ENCODE measurements around the gene RABGGTA. TPM values are rescaled to one million over a fixed set of nuclear protein-coding genes. Genes with fewer than 3 reads are reported as not detected.

RABGGTA gene
- total RNA-seq, 1 experiment from 2014 or later = 35.3 TPM

DNA sequence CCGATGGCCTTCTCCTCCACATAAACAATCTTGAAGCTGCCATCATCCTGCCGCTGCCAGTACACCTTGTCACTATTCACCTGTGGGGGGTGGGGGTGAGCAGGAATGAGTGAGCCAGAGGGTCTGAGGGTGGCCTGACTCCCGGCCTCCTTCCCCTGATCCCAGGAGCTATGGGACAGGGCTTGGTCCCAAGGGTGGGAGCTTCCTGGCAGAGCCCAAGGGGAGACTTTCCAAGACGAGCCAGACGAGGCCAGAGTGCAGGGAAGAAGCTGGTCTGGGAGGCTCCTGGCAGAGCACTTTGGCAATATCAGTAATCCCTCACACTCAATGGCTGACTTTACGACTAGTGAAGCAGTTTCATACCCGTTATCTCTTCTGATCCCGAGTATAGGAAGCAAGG, 16.0 kb downstream of the RABGGTA start:
- H3K27ac Mint-ChIP-seq (ENCODE audit: unreplicated experiment) = no peak overlapping the region
- no peaks in the 10 kb centered on the region for H3K27me3 Mint-ChIP-seq (ENCODE audit: unreplicated experiment)
- CTCF ChIA-PET = no interaction called here
- H3K9me3 Mint-ChIP-seq (ENCODE audit: low read depth, unreplicated experiment) = no peaks in the 10 kb centered on the region
- TF ChIP-seq, protein P1, sequence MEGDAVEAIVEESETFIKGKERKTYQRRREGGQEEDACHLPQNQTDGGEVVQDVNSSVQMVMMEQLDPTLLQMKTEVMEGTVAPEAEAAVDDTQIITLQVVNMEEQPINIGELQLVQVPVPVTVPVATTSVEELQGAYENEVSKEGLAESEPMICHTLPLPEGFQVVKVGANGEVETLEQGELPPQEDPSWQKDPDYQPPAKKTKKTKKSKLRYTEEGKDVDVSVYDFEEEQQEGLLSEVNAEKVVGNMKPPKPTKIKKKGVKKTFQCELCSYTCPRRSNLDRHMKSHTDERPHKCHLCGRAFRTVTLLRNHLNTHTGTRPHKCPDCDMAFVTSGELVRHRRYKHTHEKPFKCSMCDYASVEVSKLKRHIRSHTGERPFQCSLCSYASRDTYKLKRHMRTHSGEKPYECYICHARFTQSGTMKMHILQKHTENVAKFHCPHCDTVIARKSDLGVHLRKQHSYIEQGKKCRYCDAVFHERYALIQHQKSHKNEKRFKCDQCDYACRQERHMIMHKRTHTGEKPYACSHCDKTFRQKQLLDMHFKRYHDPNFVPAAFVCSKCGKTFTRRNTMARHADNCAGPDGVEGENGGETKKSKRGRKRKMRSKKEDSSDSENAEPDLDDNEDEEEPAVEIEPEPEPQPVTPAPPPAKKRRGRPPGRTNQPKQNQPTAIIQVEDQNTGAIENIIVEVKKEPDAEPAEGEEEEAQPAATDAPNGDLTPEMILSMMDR (IDR thresholded peaks at IDR 0.05; ENCODE audit: unreplicated experiment) = no peak
- H3K36me3 Mint-ChIP-seq (ENCODE audit: insufficient read depth, unreplicated experiment) = no peaks in the 10 kb centered on the region
- H3K4me1 Mint-ChIP-seq (ENCODE audit: low read depth, unreplicated experiment) = peaks cover 7% of the 10 kb centered on the region
- no peak overlapping the region for H3K4me3 Mint-ChIP-seq (ENCODE audit: low read depth, unreplicated experiment)
- BruUV-seq (replicated peaks) = no TSS peak
- intact Hi-C loops (cut with micrococcal nuclease; ENCODE audit: unreplicated experiment) = no loop called here
- DNase-seq = no peak

DNA sequence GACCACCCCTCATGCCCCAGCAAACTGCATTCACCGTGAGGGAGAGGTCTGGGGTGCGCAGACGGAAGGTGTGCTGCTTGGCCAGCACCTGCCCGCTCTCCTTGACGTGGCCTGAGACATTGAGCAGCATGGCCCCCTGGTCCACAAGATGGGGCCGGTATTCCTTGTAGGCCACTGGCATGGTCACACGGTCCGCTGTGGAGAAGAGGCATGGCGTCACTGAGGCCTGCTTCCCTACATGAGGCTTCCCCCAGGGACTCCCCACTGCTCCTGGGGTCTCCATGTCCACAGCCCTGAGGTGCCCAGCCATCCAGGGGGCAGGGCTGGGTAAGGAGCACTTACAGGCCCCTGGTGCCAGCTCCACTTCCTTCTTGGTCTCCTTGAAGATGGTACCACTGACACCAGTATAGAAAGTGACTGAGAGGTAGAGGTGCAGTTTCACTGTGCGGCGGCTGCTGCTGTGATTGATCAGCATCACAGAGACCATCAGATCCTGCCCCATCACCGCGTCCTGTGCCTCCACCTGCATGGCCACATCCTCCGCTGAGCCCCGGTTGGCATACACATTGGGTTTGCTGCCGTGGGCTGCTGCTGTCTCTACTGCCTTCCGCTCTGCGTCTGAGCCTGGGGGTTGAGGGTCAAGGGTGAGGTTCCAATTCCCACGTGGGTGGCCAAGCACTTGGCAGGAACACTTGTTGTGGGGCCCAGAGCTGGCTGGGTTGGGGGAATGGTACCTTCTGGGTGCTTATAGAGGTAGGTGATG, 16.6 kb downstream of the RABGGTA start:
- DNase-seq = no peak
- Mint-ChIP-seq H3K36me3 (ENCODE audit: insufficient read depth, unreplicated experiment) (no peaks in the 10 kb centered on the region), H3K27ac (ENCODE audit: unreplicated experiment) (no peak overlapping the region), H3K4me3 (ENCODE audit: low read depth, unreplicated experiment) (no peak overlapping the region), H3K27me3 (ENCODE audit: unreplicated experiment) (no peaks in the 10 kb centered on the region), H3K4me1 (ENCODE audit: low read depth, unreplicated experiment) (peaks cover 7% of the 10 kb centered on the region), H3K9me3 (ENCODE audit: low read depth, unreplicated experiment) (no peaks in the 10 kb centered on the region)
- BruUV-seq (replicated peaks) = no TSS peak
- intact Hi-C loops (cut with micrococcal nuclease; ENCODE audit: unreplicated experiment) = no loop called here
- TF ChIP-seq, protein P1 (IDR thresholded peaks at IDR 0.05; ENCODE audit: unreplicated experiment) = no peak
- CTCF ChIA-PET = no interaction called here

GRCh38 chr14:24253936-24254335, 17.5 kb downstream of the RABGGTA start:
- TF ChIP-seq, protein P1 (IDR thresholded peaks at IDR 0.05; ENCODE audit: unreplicated experiment) = no peak
- CTCF ChIA-PET = no interaction called here

DNA sequence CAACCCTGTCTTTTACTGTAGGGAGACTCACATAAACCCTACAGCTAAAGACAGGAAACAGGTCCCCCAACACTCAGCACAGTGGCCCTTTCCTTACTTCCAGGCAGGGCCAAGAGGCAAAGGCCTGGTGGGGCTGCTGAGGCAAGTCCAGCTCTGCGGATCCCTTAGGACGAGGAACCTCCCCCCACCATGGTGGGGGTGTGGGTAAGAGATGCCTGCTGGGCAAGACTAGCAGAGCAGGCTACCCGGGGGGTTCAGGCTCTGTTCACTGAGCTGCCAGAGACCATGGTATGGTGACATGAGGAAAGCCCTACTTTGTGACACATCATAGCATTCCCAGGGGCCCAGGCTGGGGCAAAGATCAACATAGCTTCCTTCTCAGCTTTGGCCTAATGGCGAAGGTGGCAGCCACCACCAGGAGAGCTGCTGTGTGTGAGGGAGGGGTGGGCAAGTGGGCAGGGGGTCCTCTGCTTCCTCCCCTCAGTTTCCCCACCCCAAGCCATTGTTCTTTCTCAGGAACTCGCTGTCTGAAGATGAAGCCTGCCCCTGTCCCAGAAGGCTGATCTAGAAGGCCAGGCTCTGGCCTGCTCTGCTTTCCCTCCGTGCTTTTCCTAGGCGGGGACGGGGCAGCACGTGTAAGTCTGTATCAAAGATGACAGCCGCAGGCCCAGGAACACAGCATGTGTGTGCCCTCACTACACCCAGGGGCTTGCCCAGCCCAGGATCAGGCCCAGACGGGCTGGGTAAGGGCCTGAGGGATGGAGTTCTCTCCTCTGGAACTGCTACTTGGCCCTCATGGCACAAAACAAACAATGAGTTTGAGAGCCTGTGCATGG, 18.9 kb downstream of the RABGGTA start:
- Mint-ChIP-seq H3K4me1 (ENCODE audit: low read depth, unreplicated experiment) (peaks cover 7% of the 10 kb centered on the region), H3K27ac (ENCODE audit: unreplicated experiment) (no peak overlapping the region), H3K27me3 (ENCODE audit: unreplicated experiment) (no peaks in the 10 kb centered on the region), H3K9me3 (ENCODE audit: low read depth, unreplicated experiment) (no peaks in the 10 kb centered on the region), H3K36me3 (ENCODE audit: insufficient read depth, unreplicated experiment) (no peaks in the 10 kb centered on the region), H3K4me3 (ENCODE audit: low read depth, unreplicated experiment) (no peak overlapping the region)
- CTCF ChIA-PET = interaction anchor here (0.7 kb wide), 1 partner anchor 44 kb away, joined by 4 read pairs; no protein-coding TSS in a partner anchor
- intact Hi-C loops (cut with micrococcal nuclease; ENCODE audit: unreplicated experiment) = no loop called here
- BruUV-seq (replicated peaks) = no TSS peak
- DNase-seq = no peak
- TF ChIP-seq, protein P1 (IDR thresholded peaks at IDR 0.05; ENCODE audit: unreplicated experiment) = no peak

More at GRCh38 chr14:24253936-24254335, 17.5 kb downstream of the RABGGTA start:
- Mint-ChIP-seq H3K4me1 (ENCODE audit: low read depth, unreplicated experiment) (peaks cover 7% of the 10 kb centered on the region), H3K27me3 (ENCODE audit: unreplicated experiment) (no peaks in the 10 kb centered on the region), H3K27ac (ENCODE audit: unreplicated experiment) (no peak overlapping the region), H3K4me3 (ENCODE audit: low read depth, unreplicated experiment) (no peak overlapping the region), H3K36me3 (ENCODE audit: insufficient read depth, unreplicated experiment) (no peaks in the 10 kb centered on the region), H3K9me3 (ENCODE audit: low read depth, unreplicated experiment) (no peaks in the 10 kb centered on the region)
- BruUV-seq (replicated peaks) = no TSS peak
- DNase-seq = no peak
- intact Hi-C loops (cut with micrococcal nuclease; ENCODE audit: unreplicated experiment) = no loop called here
